A549 (cell line): ENCODE data around the gene BPNT1. TPM values are rescaled to one million over a fixed set of nuclear protein-coding genes. Genes with fewer than 3 reads are reported as not detected.

ENCODE experiments used
- ATAC-seq, 2 experiments: fragments of 200-7000 bp in 1 of 2; fragments of >200 bp in 1 of 2; cut with Nextera tagmentation in 1 of 2; cut with Tn5 transposase in 1 of 2; 3 replicates each; pipeline versions ENCODE4 v1.8.0 to v1.9.1; 2018 to 2020; ENCODE audit warnings: mild to moderate bottlenecking in 1 of 2, moderate library complexity in 1 of 2
- CTCF ChIA-PET: fragments of 300-600 bp; sonication (Branson Sonifier 250); formaldehyde crosslinking; extraction: SDS; loops from one replicate; lab custom pipeline; 2021; ENCODE audit warnings: antibody characterized with exemption, inconsistent platforms; lab: Yijun Ruan, JAX
- POLR2A ChIA-PET: fragments of 350-600 bp; formaldehyde crosslinking; extraction: SDS; loops from one replicate; lab custom pipeline; 2021; ENCODE audit warnings: antibody characterized with exemption, inconsistent platforms; lab: Yijun Ruan, JAX
- DNase-seq, 2 experiments: peaks; one replicate each; pipeline versions ENCODE4 v3.0.0 to v3.0.0-alpha.2; 2011 to 2016; ENCODE audit warnings: low read depth in 1 of 2, low spot score in 1 of 2
- FAIRE-seq: peaks from 2 replicates; lab custom pipeline; 2011; peaks lifted over from hg19 to GRCh38; lab: Jason Lieb, UNC
- H3K27ac ChIP-seq, 2 experiments: fragments of >200 bp; sonication (Bioruptor Twin); formaldehyde crosslinking; 3 replicates each; pipeline ENCODE4 v1.5.1; 2016 to 2017
- H3K4me1 ChIP-seq: fragments of >200 bp; sonication (Bioruptor Twin); formaldehyde crosslinking; 3 replicates; pipeline ENCODE4 v1.6.1; 2016
- H3K4me2 ChIP-seq: fragments of >200 bp; sonication (Bioruptor Twin); formaldehyde crosslinking; 3 replicates; pipeline ENCODE4 v1.6.1; 2016
- H3K4me3 ChIP-seq: fragments of >200 bp; sonication (Bioruptor Twin); formaldehyde crosslinking; 3 replicates; pipeline ENCODE4 v1.5.1; 2016
- H3K9me3 ChIP-seq: fragments of >200 bp; sonication (Bioruptor Twin); formaldehyde crosslinking; 3 replicates; pipeline ENCODE4 v1.6.1; 2016
- BCL3 ChIP-seq: fragments of >200 bp; sonication (Bioruptor Twin); formaldehyde crosslinking; IDR thresholded peaks from 3 replicates; pipeline ENCODE4 v1.6.1; 2016
- CBX8 ChIP-seq: fragments of 200-600 bp; sonication (generic); IDR thresholded peaks from 2 replicates; pipeline ENCODE4 v1.6.1; 2016
- CEBPB ChIP-seq, 2 experiments: fragments of >200 bp in 1 of 2; sonication (Bioruptor Twin) in 1 of 2; formaldehyde crosslinking in 1 of 2; IDR thresholded peaks; 2 replicates each; pipeline ENCODE4 v1.6.1; 2012 to 2016
- CHD4 ChIP-seq: fragments of 200-600 bp; sonication (generic); IDR thresholded peaks from 2 replicates; pipeline ENCODE4 v1.6.1; 2016; ENCODE audit warnings: antibody characterized with exemption, mild to moderate bottlenecking, borderline replicate concordance
- CTCF ChIP-seq: fragments of >200 bp; sonication (Bioruptor Twin); formaldehyde crosslinking; IDR thresholded peaks from 3 replicates; pipeline ENCODE4 v1.5.1; 2016
- E2F6 ChIP-seq: IDR thresholded peaks from 2 replicates; pipeline ENCODE4 v1.6.1; 2012; ENCODE audit warnings: low read depth, borderline replicate concordance
- EHF ChIP-seq: fragments of 250-450 bp; sonication (Bioruptor Pico); IDR thresholded peaks from 2 replicates; pipeline ENCODE4 v1.5.0; 2020; ENCODE audit warnings: mild to moderate bottlenecking
- EHMT2 ChIP-seq: fragments of 200-600 bp; sonication (generic); IDR thresholded peaks from 2 replicates; pipeline ENCODE4 v1.6.1; 2016; ENCODE audit warnings: antibody characterized with exemption, low read depth, mild to moderate bottlenecking, moderate library complexity
- ELK1 ChIP-seq: fragments of 150-350 bp; IDR thresholded peaks from 2 replicates; pipeline ENCODE4 v1.6.1; 2014; ENCODE audit warnings: low read depth, mild to moderate bottlenecking, low read length
- EP300 ChIP-seq, 2 experiments: fragments of >200 bp; sonication (Bioruptor Twin); formaldehyde crosslinking; IDR thresholded peaks; 2 replicates in 1 of 2; 3 replicates in 1 of 2; pipeline ENCODE4 v1.6.1; 2016 to 2017
- FOSB ChIP-seq: fragments of 250-450 bp; sonication (Bioruptor Pico); IDR thresholded peaks from 2 replicates; pipeline ENCODE4 v1.5.0; 2020; ENCODE audit warnings: mild to moderate bottlenecking, moderate library complexity
- FOXS1 ChIP-seq: fragments of 250-450 bp; sonication (Bioruptor Pico); IDR thresholded peaks from 2 replicates; pipeline ENCODE4 v1.5.0; 2020; ENCODE audit warnings: mild to moderate bottlenecking, moderate library complexity
- GATA3 ChIP-seq: IDR thresholded peaks from 2 replicates; pipeline ENCODE4 v1.6.1; 2012; ENCODE audit warnings: borderline replicate concordance
- HOXA7 ChIP-seq: fragments of 250-450 bp; sonication (Bioruptor Pico); IDR thresholded peaks from 2 replicates; pipeline ENCODE4 v1.5.0; 2020; ENCODE audit warnings: mild to moderate bottlenecking, moderate library complexity
- JUN ChIP-seq, 2 experiments: fragments of >200 bp; sonication (Bioruptor Twin); formaldehyde crosslinking; IDR thresholded peaks; 2 replicates in 1 of 2; 3 replicates in 1 of 2; pipeline ENCODE4 v1.6.1; 2016 to 2017
- JUNB ChIP-seq: fragments of >200 bp; sonication (Bioruptor Twin); formaldehyde crosslinking; IDR thresholded peaks from 2 replicates; pipeline ENCODE4 v1.6.1; 2016
- KDM5A ChIP-seq: fragments of 200-600 bp; sonication (generic); IDR thresholded peaks from 2 replicates; pipeline ENCODE4 v1.6.1; 2016; ENCODE audit warnings: antibody characterized with exemption, mild to moderate bottlenecking
- MAFK ChIP-seq: fragments of 450-650 bp; IDR thresholded peaks from 2 replicates; pipeline ENCODE4 v1.6.1; 2014; ENCODE audit not compliant: partially characterized antibody
- MAX ChIP-seq: IDR thresholded peaks from 2 replicates; pipeline ENCODE4 v1.6.1; 2012
- PHF8 ChIP-seq: fragments of 200-600 bp; sonication (generic); IDR thresholded peaks from 2 replicates; pipeline ENCODE4 v1.6.1; 2016; ENCODE audit warnings: low read depth, mild to moderate bottlenecking, antibody characterized with exemption, moderate library complexity, borderline replicate concordance
- POLR2A ChIP-seq: IDR thresholded peaks from 2 replicates; pipeline ENCODE4 v1.6.1; 2012; ENCODE audit warnings: mild to moderate bottlenecking, low read length
- RAD21 ChIP-seq, 2 experiments: fragments of >200 bp in 1 of 2; sonication (Bioruptor Twin) in 1 of 2; formaldehyde crosslinking in 1 of 2; IDR thresholded peaks in 1 of 2; conservative IDR thresholded peaks in 1 of 2; 2 replicates in 1 of 2; 3 replicates in 1 of 2; pipeline ENCODE4 v1.6.1; 2012 to 2018; ENCODE audit warnings: inconsistent platforms in 1 of 2
- RARB ChIP-seq: fragments of 250-450 bp; sonication (Bioruptor Pico); IDR thresholded peaks from 2 replicates; pipeline ENCODE4 v1.8.0; 2021; ENCODE audit warnings: mild to moderate bottlenecking, moderate library complexity
- RFX5 ChIP-seq: fragments of 450-650 bp; IDR thresholded peaks from 2 replicates; pipeline ENCODE4 v1.7.1; 2014; ENCODE audit warnings: antibody characterized with exemption, mild to moderate bottlenecking, moderate library complexity
- ZFP36 ChIP-seq: fragments of 450-650 bp; IDR thresholded peaks from 2 replicates; pipeline ENCODE4 v1.6.1; 2014; ENCODE audit warnings: borderline replicate concordance; ENCODE audit not compliant: partially characterized antibody
- WGBS: methylation state at CpG from one replicate; pipeline ENCODE4 v1.1.6; 2017; ENCODE audit errors: missing lambda C conversion rate; 5-methylcytosine and 5-hydroxymethylcytosine counted together
- polyA plus RNA-seq, 4 experiments: library from polyadenylated mRNA; depleted of rRNA in 3 of 4; stranded (reverse); fragments of >200 nt; fragmentation: RNase III in 1 of 4; extraction: RNeasy Plus Mini Kit Qiagen cat#74134 plus additional on column Dnase treatment in 1 of 4; gene quantifications; 2 replicates in 3 of 4; 3 replicates in 1 of 4; pipeline ENCODE4 v1.2.3, GENCODE V29; 2011 to 2017

Gene BPNT1
- polyA plus RNA-seq, 2 of the 4 experiments (the other 2 are of a cell fraction) = 27.0 to 43.5 TPM

- peak within 1 kb of the TSS; percentile 81 for H3K4me2 ChIP-seq
- TF ChIP-seq FOSB (CRISPR knock-in tag) (no peak), PHF8 (0 out of 2 replicates have a peak, but pooled peaks have one; percentile 37), CBX8 (no peak), JUNB (no peak), RARB (CRISPR knock-in tag) (no peak), JUN (IDR thresholded peaks at IDR 0.05) (peak; percentile 69 to 85; a peak in 4 of 5 replicates), GATA3 (peak; percentile 69; the same call in 1 of the 2 replicates), MAX (peak; percentile 92), MAFK (peak; percentile 95), RFX5 (no peak), CHD4 (no peak; the same call in 1 of the 2 replicates), ELK1 (no peak), RAD21 (conservative IDR thresholded peaks at IDR 0.05 in 1 of 2, IDR thresholded peaks at IDR 0.05 in 1 of 2) (no peak), HOXA7 (CRISPR knock-in tag) (no peak), BCL3 (peak; percentile 76; the same call in 2 of the 3 replicates), EHMT2 (no peak), E2F6 (peak; percentile 70; the same call in 1 of the 2 replicates), ZFP36 (no peak), EP300 (IDR thresholded peaks at IDR 0.05) (no peak), FOXS1 (no peak), KDM5A (peak; percentile 32; the same call in 1 of the 2 replicates), CTCF (0 out of 3 replicates have a peak, but pooled peaks have one; percentile 21), CEBPB (IDR thresholded peaks at IDR 0.05) (0 out of 4 replicates have a peak, but pooled peaks of 1 of the 2 experiments have one; percentile 14), POLR2A (peak; percentile 83), EHF (no peak)
- TF ChIP-seq, all 56 proteins: peak for 11
- ATAC-seq (peak; percentile 98 to 99), DNase-seq (peak; percentile 93 to 99), FAIRE-seq (peak; percentile 73)
- ChIA-PET CTCF (interaction anchor here (0.7 kb wide), 2 partner anchors 34 to 53 kb away, joined by 3 read pairs; no protein-coding TSS in a partner anchor), POLR2A (no interaction called here)
- 2% methylated on average over 61 of the region's 71 CpGs for WGBS
- H3K4me1 ChIP-seq = peaks cover 12% of the 10 kb centered on the region; the same call in 2 of the 3 replicates
- peak within 1 kb of the TSS; percentile 85 to 92 for H3K27ac ChIP-seq
- peak within 1 kb of the TSS; percentile 74 for H3K4me3 ChIP-seq
- no peaks in the 10 kb centered on the region for H3K9me3 ChIP-seq
Measured at GRCh38 chr1:220046052-220046930, 43.3 kb downstream of the BPNT1 start, which contains the start of gene EPRS1. Gene EPRS1, minus strand, starts transcription at chr1:220046505. Its CDS starts 117 bp downstream, at chr1:220046388.
